HCT116 (cell line): Measurements from ENCODE around the gene POMT2.
"Not testable (repeated sequence)": the region's sequence is repeated elsewhere in the genome, so short reads cannot be mapped to it uniquely, and the experiment has no call there.

ENCODE experiments used
- EZH2phosphoT487 ChIP-seq: fragments of 200-600 bp; IDR thresholded peaks from 2 replicates; pipeline ENCODE4 v1.6.1; 2018; ENCODE audit warnings: antibody characterized with exemption, borderline replicate concordance
- POLR2A ChIP-seq: IDR thresholded peaks from 2 replicates; pipeline ENCODE4 v1.7.0; 2011; ENCODE audit warnings: borderline replicate concordance; ENCODE audit not compliant: insufficient read depth, insufficient read length; ENCODE audit errors: extremely low read depth
- SIN3A ChIP-seq: IDR thresholded peaks from 2 replicates; pipeline ENCODE4 v1.6.1; 2012; ENCODE audit warnings: low read depth
- SRF ChIP-seq: IDR thresholded peaks from 2 replicates; pipeline ENCODE4 v1.6.1; 2012; ENCODE audit warnings: low read depth
- ZFX ChIP-seq: fragments of 450-650 bp; IDR thresholded peaks from 2 replicates; pipeline ENCODE4 v1.6.1; 2017
- TF ChIP-seq, protein P1 (sequence below), 3 experiments: fragments of 200-600 bp in 1 of 3; sonication (generic) in 1 of 3; IDR thresholded peaks in 2 of 3; conservative IDR thresholded peaks in 1 of 3; 2 replicates each; pipeline ENCODE4 v1.5.1; 2012 to 2017; ENCODE audit warnings: low read depth in 2 of 3, low read length in 2 of 3, antibody characterized with exemption in 1 of 3, borderline replicate concordance in 1 of 3, control low read depth in 1 of 3, mild to moderate bottlenecking in 1 of 3, mixed read lengths in 1 of 3, mixed run types in 1 of 3, moderate library complexity in 1 of 3; ENCODE audit not compliant: insufficient read depth in 1 of 3

DNA sequence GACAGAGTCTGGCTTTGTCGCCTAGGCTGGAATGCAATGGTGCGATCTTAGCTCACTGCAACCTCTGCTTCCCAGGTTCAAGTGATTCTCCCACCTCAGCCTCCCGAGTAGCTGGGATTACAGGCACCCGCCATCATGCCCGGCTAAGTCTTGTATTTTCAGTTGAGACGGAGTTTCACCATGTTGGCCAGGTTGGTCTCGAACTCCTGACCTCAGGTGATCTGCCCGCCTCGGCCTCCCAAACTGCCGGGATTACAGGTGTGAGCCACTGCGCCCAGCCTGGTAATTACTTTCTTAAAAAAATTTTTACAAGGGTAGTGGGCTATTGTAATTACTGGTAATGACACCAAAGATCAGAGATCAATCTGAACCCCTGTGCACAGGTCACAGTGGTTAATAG, 1.9 kb downstream of the POMT2 start:
- TF ChIP-seq, protein P1, sequence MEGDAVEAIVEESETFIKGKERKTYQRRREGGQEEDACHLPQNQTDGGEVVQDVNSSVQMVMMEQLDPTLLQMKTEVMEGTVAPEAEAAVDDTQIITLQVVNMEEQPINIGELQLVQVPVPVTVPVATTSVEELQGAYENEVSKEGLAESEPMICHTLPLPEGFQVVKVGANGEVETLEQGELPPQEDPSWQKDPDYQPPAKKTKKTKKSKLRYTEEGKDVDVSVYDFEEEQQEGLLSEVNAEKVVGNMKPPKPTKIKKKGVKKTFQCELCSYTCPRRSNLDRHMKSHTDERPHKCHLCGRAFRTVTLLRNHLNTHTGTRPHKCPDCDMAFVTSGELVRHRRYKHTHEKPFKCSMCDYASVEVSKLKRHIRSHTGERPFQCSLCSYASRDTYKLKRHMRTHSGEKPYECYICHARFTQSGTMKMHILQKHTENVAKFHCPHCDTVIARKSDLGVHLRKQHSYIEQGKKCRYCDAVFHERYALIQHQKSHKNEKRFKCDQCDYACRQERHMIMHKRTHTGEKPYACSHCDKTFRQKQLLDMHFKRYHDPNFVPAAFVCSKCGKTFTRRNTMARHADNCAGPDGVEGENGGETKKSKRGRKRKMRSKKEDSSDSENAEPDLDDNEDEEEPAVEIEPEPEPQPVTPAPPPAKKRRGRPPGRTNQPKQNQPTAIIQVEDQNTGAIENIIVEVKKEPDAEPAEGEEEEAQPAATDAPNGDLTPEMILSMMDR (IDR thresholded peaks at IDR 0.05 in 2 of 3, conservative IDR thresholded peaks at IDR 0.05 in 1 of 3; ENCODE audit: borderline replicate concordance in 1 of 3, insufficient read depth in 1 of 3, low read depth in 2 of 3, low read length in 2 of 3) = not testable (repeated sequence)
- TF ChIP-seq SRF, EZH2phosphoT487, SIN3A, POLR2A, ZFX: not testable (repeated sequence)
